GM12878 (cell line): Measurements from ENCODE around the gene PACS1. TPM values are rescaled to one million over a fixed set of nuclear protein-coding genes. Genes with fewer than 3 reads are reported as not detected.

Experiments used
- ATAC-seq: fragments of 200-7000 bp; cut with Tn5 transposase; 3 replicates; pipeline ENCODE4 v1.9.1; 2020; ENCODE audit warnings: mild to moderate bottlenecking, moderate library complexity
- BruUV-seq: library from RNA; stranded (reverse); fragments of 400-500 nt; replicated peaks from 2 replicates; lab custom pipeline; 2021; lab: Mats Ljungman, UMichigan
- CTCF ChIA-PET: fragments of 300-600 bp; sonication (Branson Sonifier 250); formaldehyde crosslinking; extraction: SDS; loops from one replicate; lab custom pipeline; 2021; ENCODE audit warnings: inconsistent platforms; lab: Yijun Ruan, JAX
- POLR2A ChIA-PET: fragments of 350-600 bp; formaldehyde crosslinking; extraction: SDS; loops from one replicate; lab custom pipeline; 2021; ENCODE audit warnings: inconsistent platforms; lab: Charles Lee
- RAD21 ChIA-PET: fragments of 300-600 bp; sonication (Branson Sonifier 250); formaldehyde crosslinking; loops from one replicate; lab custom pipeline; 2023; ENCODE audit warnings: antibody characterized with exemption; ENCODE audit not compliant: unreplicated experiment; lab: Charles Lee
- SMC1A ChIA-PET: fragments of 300-600 bp; sonication (Branson Sonifier 250); formaldehyde crosslinking; loops from one replicate; lab custom pipeline; 2023; ENCODE audit not compliant: unreplicated experiment, uncharacterized antibody; lab: Charles Lee
- DNase-seq: peaks from one replicate; pipeline ENCODE4 v3.0.0-alpha.2; 2011; ENCODE audit warnings: low read depth, low spot score
- FAIRE-seq: peaks from 3 replicates; lab custom pipeline; 2011; peaks lifted over from hg19 to GRCh38; lab: Jason Lieb, UNC
- H2AFZ ChIP-seq: 2 replicates; pipeline ENCODE4 v1.6.0; 2011; ENCODE audit warnings: low read depth, low read length, control low read depth; ENCODE audit not compliant: control insufficient read depth
- H3K27ac ChIP-seq: 2 replicates; pipeline ENCODE4 v1.5.1; 2011; ENCODE audit warnings: control low read depth; ENCODE audit not compliant: control insufficient read depth, insufficient read depth
- H3K27me3 ChIP-seq, 2 experiments: replicated peaks in 1 of 2; 2 replicates each; pipeline versions ENCODE4 v1.6.0 to v1.6.1; 2011; ENCODE audit warnings: low read length in 1 of 2; ENCODE audit not compliant: control insufficient read depth in 2 of 2, insufficient read depth in 2 of 2
- H3K36me3 ChIP-seq, 2 experiments: 2 replicates each; pipeline ENCODE4 v1.5.1; 2011; ENCODE audit warnings: low read length in 1 of 2; ENCODE audit not compliant: control insufficient read depth in 2 of 2, insufficient read depth in 2 of 2
- H3K4me1 ChIP-seq: 2 replicates; pipeline ENCODE4 v1.6.1; 2011; ENCODE audit warnings: mild to moderate bottlenecking, low read length, moderate library complexity, mixed read lengths; ENCODE audit not compliant: control insufficient read depth, insufficient read depth
- H3K4me2 ChIP-seq: 2 replicates; pipeline ENCODE4 v1.6.0; 2011; ENCODE audit warnings: control low read depth; ENCODE audit not compliant: control insufficient read depth, insufficient read depth
- H3K4me3 ChIP-seq: fragments of 200-600 bp; sonication (generic); 2 replicates; pipeline ENCODE4 v1.5.1; 2016
- H3K79me2 ChIP-seq: 2 replicates; pipeline ENCODE4 v1.6.0; 2011; ENCODE audit warnings: low read length; ENCODE audit not compliant: control insufficient read depth, insufficient read depth
- H3K9ac ChIP-seq: 2 replicates; pipeline ENCODE4 v1.8.0; 2011; ENCODE audit warnings: low read length, control low read depth, mixed read lengths; ENCODE audit not compliant: control insufficient read depth, insufficient read depth
- H3K9me3 ChIP-seq: replicated peaks from 3 replicates; pipeline ENCODE4 v1.5.1; 2011; ENCODE audit warnings: mild to moderate bottlenecking, low read length; ENCODE audit not compliant: control insufficient read depth, insufficient read depth
- H4K20me1 ChIP-seq: 2 replicates; pipeline ENCODE4 v1.6.0; 2011; ENCODE audit not compliant: control insufficient read depth, insufficient read depth
- ATF7 ChIP-seq: fragments of 450-650 bp; IDR thresholded peaks from 2 replicates; pipeline ENCODE4 v1.6.1; 2016; ENCODE audit warnings: low read depth, mild to moderate bottlenecking
- BCL3 ChIP-seq: IDR thresholded peaks from 2 replicates; pipeline ENCODE4 v1.6.1; 2011; ENCODE audit warnings: borderline replicate concordance, low read depth, mild to moderate bottlenecking, moderate library complexity, low read length; ENCODE audit not compliant: insufficient read depth, poor library complexity, severe bottlenecking
- CEBPB ChIP-seq, 2 experiments: fragments of 150-350 bp in 1 of 2; IDR thresholded peaks; 2 replicates each; pipeline ENCODE4 v1.6.1; 2012 to 2014; ENCODE audit warnings: low read depth in 2 of 2, low read length in 2 of 2, borderline replicate concordance in 1 of 2, inconsistent platforms in 1 of 2
- EP300 ChIP-seq, 2 experiments: fragments of 150-350 bp in 1 of 2; IDR thresholded peaks; 2 replicates each; pipeline ENCODE4 v1.6.1; 2011 to 2012; ENCODE audit warnings: low read depth in 2 of 2, low read length in 2 of 2, borderline replicate concordance in 1 of 2, improper control_type of control experiment in 1 of 2, inconsistent platforms in 1 of 2; ENCODE audit not compliant: control insufficient read depth in 1 of 2
- EZH2 ChIP-seq: IDR thresholded peaks from 2 replicates; pipeline ENCODE4 v1.6.1; 2012; ENCODE audit warnings: low read depth, mild to moderate bottlenecking, control low read depth, inconsistent platforms, low read length, borderline replicate concordance; ENCODE audit not compliant: control insufficient read depth
- GATAD2B ChIP-seq: fragments of 450-650 bp; conservative IDR thresholded peaks from 2 replicates; pipeline ENCODE4 v1.6.1; 2017; ENCODE audit warnings: low read depth, mild to moderate bottlenecking, moderate library complexity
- IKZF1 ChIP-seq: fragments of 450-650 bp; conservative IDR thresholded peaks from 2 replicates; pipeline ENCODE4 v1.6.1; 2017; ENCODE audit warnings: antibody characterized with exemption, mild to moderate bottlenecking
- IRF3 ChIP-seq: fragments of 450-650 bp; IDR thresholded peaks from 2 replicates; pipeline ENCODE4 v1.6.1; 2014; ENCODE audit warnings: mild to moderate bottlenecking
- JUND ChIP-seq: IDR thresholded peaks from 2 replicates; pipeline ENCODE4 v1.6.1; 2012; ENCODE audit warnings: low read depth, mild to moderate bottlenecking, low read length, improper control_type of control experiment, moderate library complexity
- MXI1 ChIP-seq: fragments of 150-350 bp; IDR thresholded peaks from 2 replicates; pipeline ENCODE4 v1.6.1; 2011; ENCODE audit warnings: low read depth, mild to moderate bottlenecking, inconsistent platforms, low read length, improper control_type of control experiment
- NBN ChIP-seq: fragments of 450-650 bp; IDR thresholded peaks from 2 replicates; pipeline ENCODE4 v1.6.1; 2016
- NFYA ChIP-seq: IDR thresholded peaks from 2 replicates; pipeline ENCODE4 v1.6.1; 2011; ENCODE audit warnings: low read depth, mild to moderate bottlenecking, low read length, improper control_type of control experiment, borderline replicate concordance
- RBBP5 ChIP-seq: fragments of 200-600 bp; sonication (generic); conservative IDR thresholded peaks from 2 replicates; pipeline ENCODE4 v1.6.1; 2016
- SRF ChIP-seq, 2 experiments: IDR thresholded peaks; 2 replicates each; pipeline ENCODE4 v1.6.1; 2011; ENCODE audit warnings: low read depth in 2 of 2, low read length in 2 of 2, mild to moderate bottlenecking in 1 of 2, moderate library complexity in 1 of 2
- YY1 ChIP-seq: IDR thresholded peaks from 2 replicates; pipeline ENCODE4 v1.6.1; 2011; ENCODE audit warnings: low read depth, mild to moderate bottlenecking, low read length
- ZNF274 ChIP-seq: IDR thresholded peaks from one replicate; pipeline ENCODE4 v1.8.0; 2011; ENCODE audit not compliant: insufficient read length, insufficient read depth
- WGBS: methylation state at CpG from one replicate; pipeline ENCODE4 v1.1.6; 2016; ENCODE audit warnings: low lambda C conversion rate; ENCODE audit not compliant: insufficient replicate concordance, insufficient coverage; ENCODE audit errors: missing lambda C conversion rate; 5-methylcytosine and 5-hydroxymethylcytosine counted together
- in situ Hi-C: fragments of 300-500 bp; cut with MboI; formaldehyde crosslinking; loops from 9 replicates; pipeline ENCODE4 v1.14.3; 2018; ENCODE audit warnings: mixed read lengths
- intact Hi-C: fragments of 100-400 bp; cut with micrococcal nuclease; formaldehyde crosslinking; loops from one replicate; pipeline ENCODE4 v1.14.2; 2022; ENCODE audit not compliant: unreplicated experiment
- polyA plus RNA-seq, 11 experiments: library from polyadenylated mRNA; depleted of rRNA in 4 of 11; unstranded in 6 of 11; stranded (reverse) in 5 of 11; fragments of >200 nt; fragmentation: Nextera tagmentation in 4 of 11; fragmentation: Illumina TruSeq in 1 of 11; extraction: Ambion mirVana in 4 of 11; extraction: Trizol in 1 of 11; gene quantifications; 1 replicate in 1 of 11; 2 replicates in 10 of 11; pipeline versions ENCODE4 v1.2.1 to v1.2.3, GENCODE V29; 2011 to 2016; ENCODE audit warnings: inconsistent platforms in 2 of 11, missing spikeins in 2 of 11, low read depth in 1 of 11
- total RNA-seq, 4 experiments: library from RNA; depleted of rRNA in 3 of 4; stranded (reverse); fragments of >200 nt in 3 of 4; fragmentation: Illumina TruSeq in 1 of 4; extraction: Trizol in 1 of 4; gene quantifications; 2 replicates each; pipeline versions ENCODE4 v1.2.1 to v1.2.3, GENCODE V29; 2013 to 2021
- TF ChIP-seq, protein P1 (sequence below): IDR thresholded peaks from 2 replicates; pipeline ENCODE4 v1.6.1; 2012; ENCODE audit warnings: low read depth, low read length, improper control_type of control experiment

Gene PACS1
- total and polyA plus RNA-seq, 10 of the 15 experiments (the other 5 are each of a cell fraction or from before 2014, with no cell fraction given) = 1.1 to 74.3 (median 17.9) TPM

DNA sequence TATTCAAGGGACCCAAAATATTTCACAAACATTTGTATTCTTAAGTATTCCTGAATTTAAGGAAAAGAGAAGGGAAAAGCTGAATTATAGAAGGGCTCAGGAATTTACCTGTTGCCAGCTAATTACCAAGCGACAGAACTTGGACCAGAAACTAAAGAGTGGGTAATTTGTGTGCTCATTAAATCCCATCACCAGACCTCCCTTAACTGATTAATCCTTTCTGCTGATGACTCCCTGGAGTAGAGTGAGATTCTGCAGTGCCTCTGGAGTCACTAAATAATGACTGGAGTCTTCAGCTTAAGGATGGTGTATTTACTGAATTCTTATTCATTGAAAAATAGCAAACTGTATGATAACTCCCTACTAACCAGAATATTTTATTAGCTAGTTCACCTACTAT is 124.3 kb downstream of the PACS1 start:
- Histone ChIP-seq H3K36me3 (peaks cover 1 to 2% of the 10 kb centered on the region in 2 experiments; a peak in 3 of 4 replicates), H3K27ac (no peak overlapping the region), H3K9me3 (no peaks in the 10 kb centered on the region), H3K4me3 (no peak overlapping the region), H2AFZ (no peak overlapping the region), H3K4me2 (no peak overlapping the region), H3K79me2 (no peaks in the 10 kb centered on the region), H4K20me1 (no peaks in the 10 kb centered on the region), H3K4me1 (no peaks in the 10 kb centered on the region), H3K27me3 (no peaks in the 10 kb centered on the region), H3K9ac (no peak overlapping the region)
- WGBS = 96% methylated on average over 1 of the region's 1 CpG
- intact Hi-C loops (no loop called here), in situ Hi-C loops (no loop called here)
- RAD21 ChIA-PET = interaction anchor here (0.9 kb wide), 1 partner anchor 11 kb away, joined by 3 read pairs; no protein-coding TSS in a partner anchor
- FAIRE-seq (no peak), ATAC-seq (no peak), DNase-seq (no peak)
- SMC1A ChIA-PET = interaction anchor here (1.3 to 1.8 kb wide), 2 partner anchors 15 to 126 kb away, joined by 3 to 4 read pairs; no protein-coding TSS in a partner anchor
- CTCF ChIA-PET = interaction anchor here (1.1 kb wide), 1 partner anchor 30 kb away, joined by 3 read pairs; no protein-coding TSS in a partner anchor
- TF ChIP-seq MXI1 (no peak), SRF (IDR thresholded peaks at IDR 0.05; ENCODE audit: low read depth in 2 of 2, low read length in 2 of 2) (no peak), NBN (no peak), JUND (no peak), BCL3 (no peak), RBBP5 (no peak), ATF7 (no peak), NFYA (no peak), GATAD2B (no peak), EZH2 (no peak), EP300 (IDR thresholded peaks at IDR 0.05; ENCODE audit: borderline replicate concordance in 1 of 2, control insufficient read depth in 1 of 2, low read depth in 2 of 2, low read length in 2 of 2) (no peak), IRF3 (no peak), IKZF1 (no peak), CEBPB (IDR thresholded peaks at IDR 0.05; ENCODE audit: borderline replicate concordance in 1 of 2, low read depth in 2 of 2, low read length in 2 of 2) (no peak), YY1 (no peak), ZNF274 (no peak)
- TF ChIP-seq, protein P1, sequence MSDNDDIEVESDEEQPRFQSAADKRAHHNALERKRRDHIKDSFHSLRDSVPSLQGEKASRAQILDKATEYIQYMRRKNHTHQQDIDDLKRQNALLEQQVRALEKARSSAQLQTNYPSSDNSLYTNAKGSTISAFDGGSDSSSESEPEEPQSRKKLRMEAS = no peak
- no TSS peak for BruUV-seq
- POLR2A ChIA-PET = no interaction called here
